Mesenteric fat pad (tissue), 1 donor: ENCODE data around the gene GSDME. TPM values are rescaled to one million over a fixed set of nuclear protein-coding genes. Genes with fewer than 3 reads are reported as not detected.
"Not testable (repeated sequence)": the region's sequence is repeated elsewhere in the genome, so short reads cannot be mapped to it uniquely, and the experiment has no call there.

Experiments
- DNase-seq: peaks from one replicate; pipeline ENCODE4 v3.0.0-alpha.2; 2020; ENCODE audit warnings: low spot score
- total RNA-seq: library from RNA; stranded (reverse); fragmentation: NEBNext Ultra II Directional; extraction: Animal tissue kit (Norgen Biotek cat#: 25700); gene quantifications from one replicate; pipeline ENCODE4 v1.2.1, GENCODE V29; 2021
- donor health status: DM: yes; HTN: yes; CAD: no.

GSDME gene
- total RNA-seq, 1 donor from 2014 or later, result 12.9 TPM

DNA sequence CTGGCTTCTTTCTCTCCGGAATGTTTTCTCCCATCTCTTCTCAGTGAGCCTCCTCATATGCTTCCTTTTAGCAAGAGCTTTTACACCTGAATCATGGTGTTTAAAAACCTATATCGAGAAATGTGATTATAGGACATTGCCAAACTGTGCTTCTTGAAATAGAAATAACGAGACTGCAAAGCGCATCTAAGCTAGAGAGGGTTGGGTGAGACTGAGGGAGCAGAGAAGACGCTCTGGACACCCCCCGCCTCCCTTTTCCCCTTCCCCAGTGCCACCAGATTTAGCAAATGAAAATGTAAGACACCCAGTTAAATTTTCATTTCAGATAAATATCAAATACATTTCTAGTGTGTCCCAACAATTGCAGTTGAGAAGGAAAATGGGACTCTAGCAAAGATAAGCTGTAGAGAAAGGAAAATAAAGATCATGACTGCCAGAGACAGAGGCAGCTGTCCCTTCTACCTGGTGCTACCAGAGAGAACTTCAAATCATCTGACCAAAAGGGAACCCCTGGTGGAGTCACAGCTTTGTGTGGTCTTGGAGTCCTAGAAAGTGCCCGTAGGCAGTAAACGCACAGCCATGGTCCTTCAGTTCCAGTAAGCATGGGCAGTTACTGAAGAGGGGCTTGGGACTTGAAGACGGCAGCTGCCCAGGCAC is 14.6 kb downstream of the GSDME start:
- DNase-seq, result no peak

- no peak for DNase-seq
Measured at GRCh38 chr7:24741679-24742505, 15.4 kb downstream of the GSDME start.

GRCh38 chr7:24740871-24741270 is 16.4 kb downstream of the GSDME start:
- DNase-seq, result no peak

DNA sequence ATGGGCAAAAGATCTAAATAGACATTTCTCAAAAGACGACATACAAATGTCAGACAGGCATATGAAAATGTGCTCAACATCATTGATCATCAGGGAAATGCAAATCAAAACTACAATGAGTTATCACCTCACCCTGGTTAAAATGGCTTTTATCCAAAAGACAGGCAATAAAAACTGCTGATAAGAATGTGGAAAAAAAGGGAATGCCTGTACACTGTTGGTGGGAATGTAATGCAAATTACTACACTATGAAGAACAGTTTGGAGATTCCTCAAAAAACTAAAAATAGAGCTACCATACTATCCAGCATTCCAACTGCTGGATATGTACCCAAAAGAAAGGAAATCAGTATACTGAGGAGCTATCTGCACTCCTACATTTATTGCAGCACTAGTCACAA is 18.0 kb downstream of the GSDME start:
- no peak for DNase-seq

DNA sequence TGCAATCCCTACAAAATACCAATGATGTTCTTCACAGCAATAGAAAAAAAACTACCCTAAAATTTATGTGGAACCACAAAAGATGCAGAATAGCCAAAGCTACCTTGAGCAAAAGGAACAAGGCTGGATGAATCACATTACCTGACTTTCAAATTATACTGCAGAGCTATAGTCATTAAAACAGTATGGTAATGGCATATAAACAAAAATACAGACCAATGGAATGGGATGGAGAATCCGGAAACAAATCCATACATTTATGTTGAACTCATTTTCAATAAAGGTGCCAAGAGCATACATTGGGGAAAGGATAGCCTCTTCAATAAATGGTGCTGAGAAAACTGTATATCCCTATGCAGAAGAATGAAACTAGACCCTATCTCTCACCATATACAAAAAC is 18.7 kb downstream of the GSDME start:
- no peak for DNase-seq

DNA sequence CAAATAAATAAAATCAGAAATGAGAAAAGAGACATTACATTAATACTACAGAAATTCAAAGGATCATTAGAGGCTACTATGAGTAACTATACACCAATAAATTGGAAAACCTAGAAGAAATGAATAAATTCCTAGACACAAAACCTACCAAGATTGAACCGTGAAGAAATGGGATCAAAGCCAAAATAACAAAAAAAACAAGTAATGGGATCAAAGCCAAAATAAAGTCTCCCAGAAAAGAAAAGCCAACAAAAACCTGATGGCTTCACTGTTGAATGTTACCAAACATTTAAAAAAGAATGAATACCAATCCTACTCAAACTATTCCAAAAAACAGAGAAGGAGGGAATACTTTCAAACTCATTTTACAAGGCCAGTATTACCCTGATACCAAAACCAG is 20.0 kb downstream of the GSDME start:
- DNase-seq, result no peak

- not testable (repeated sequence) for DNase-seq
Measured at GRCh38 chr7:24735594-24735993, 21.7 kb downstream of the GSDME start.

GRCh38 chr7:24734306-24734705 is 23.0 kb downstream of the GSDME start:
- no peak for DNase-seq

DNA sequence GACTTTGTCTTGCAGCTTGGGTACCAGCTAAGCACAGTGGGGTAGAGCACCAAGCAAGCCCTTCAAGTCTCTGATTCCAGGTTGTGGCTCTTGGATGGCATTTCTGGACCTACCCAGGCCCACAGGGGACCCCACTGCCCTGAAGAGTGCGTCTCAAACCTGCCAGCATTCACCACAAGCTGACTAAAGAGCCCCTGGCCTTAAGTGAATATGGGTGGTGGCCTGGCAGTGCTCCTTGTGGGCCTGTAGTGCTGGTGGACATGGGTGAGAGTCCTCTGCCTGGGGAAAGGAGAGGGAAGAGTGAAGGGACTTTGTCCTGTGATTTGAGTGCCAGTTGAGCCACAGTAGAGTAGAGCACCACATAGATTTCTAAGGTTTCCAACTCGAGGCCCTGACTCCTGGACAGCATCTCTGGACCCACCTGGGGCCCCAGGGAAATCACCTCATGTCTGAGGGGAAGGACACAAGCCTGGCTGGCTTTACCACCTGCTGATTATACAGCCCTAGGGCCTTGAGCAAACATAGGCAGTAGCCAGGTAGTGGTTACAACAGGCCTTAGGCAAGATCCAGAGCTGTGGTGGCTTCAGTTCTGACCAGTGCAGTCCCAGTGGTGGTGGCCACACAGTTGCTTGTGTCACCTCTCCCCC is 23.7 kb downstream of the GSDME start:
- no peak for DNase-seq

DNA sequence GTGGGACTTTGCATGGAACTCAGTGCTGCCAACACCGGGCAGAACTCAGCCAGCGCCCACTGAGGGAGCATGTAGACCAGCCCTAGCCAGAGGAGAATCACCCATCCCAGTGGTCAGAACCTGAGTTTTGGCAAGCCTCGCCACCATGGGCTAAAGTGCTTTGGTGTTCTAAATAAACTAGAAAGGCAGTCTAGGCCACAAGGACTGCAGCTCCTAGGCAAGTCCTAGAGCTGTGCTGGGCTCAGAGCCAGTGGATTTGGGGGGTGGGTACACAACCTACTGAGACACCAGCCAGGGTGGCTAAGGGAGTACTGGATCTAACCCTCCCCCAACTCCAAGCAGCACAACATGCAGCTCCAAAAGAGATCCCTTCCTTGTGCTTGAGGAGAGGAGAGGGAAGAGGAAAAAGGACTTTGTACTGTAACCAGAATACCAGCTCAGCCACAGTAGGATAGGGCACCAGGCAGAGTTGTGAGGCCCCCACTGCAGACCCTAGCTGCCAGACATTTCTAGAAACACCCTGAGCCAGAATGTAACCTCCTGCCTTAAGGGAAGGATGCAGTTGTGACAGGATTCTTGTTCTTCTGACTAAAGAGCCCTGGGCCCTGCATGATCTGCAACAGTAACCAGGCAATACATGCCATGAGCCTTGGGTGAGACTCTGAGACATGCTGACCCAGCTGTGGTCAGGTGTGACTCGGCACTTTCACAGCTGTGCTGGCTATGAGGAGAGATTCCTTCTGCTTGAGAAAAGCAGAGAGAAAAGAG is 24.4 kb downstream of the GSDME start:
- no peak for DNase-seq

GRCh38 chr7:24731313-24731712 is 26.0 kb downstream of the GSDME start:
- DNase-seq, result no peak

- DNase-seq, result no peak
Measured at GRCh38 chr7:24730018-24730369, 27.3 kb downstream of the GSDME start.

DNA sequence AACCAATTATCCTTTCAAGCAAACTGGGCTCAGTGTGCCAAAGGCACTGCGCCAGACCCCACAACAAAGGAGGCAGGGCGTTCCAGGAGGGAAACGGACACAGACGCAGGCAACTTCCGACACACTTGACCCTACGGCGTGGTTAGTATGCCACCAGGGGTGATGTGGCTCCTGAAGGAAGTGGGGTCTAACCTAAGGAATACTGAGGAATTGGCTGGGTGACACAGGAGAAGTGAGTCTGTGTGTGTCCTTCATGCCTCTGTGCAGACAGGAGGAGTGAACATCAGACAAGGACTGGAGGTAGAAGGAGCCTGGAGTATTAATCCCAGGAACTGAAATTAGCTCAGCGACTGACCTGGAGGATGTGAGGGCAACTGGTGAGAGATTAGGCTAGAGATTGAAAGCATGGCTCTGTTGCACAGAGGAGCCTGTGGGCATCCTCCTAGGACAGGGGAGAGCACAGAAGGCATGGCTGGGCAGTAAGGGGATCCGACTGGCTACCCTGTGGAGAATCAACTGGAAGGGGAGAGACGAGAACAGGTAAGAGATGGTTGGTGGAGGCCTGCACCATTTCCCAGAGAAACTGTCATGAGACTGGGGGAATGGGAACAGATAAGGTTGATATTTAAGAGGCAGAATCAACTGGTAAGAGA is 27.8 kb downstream of the GSDME start:
- DNase-seq, result no peak

DNA sequence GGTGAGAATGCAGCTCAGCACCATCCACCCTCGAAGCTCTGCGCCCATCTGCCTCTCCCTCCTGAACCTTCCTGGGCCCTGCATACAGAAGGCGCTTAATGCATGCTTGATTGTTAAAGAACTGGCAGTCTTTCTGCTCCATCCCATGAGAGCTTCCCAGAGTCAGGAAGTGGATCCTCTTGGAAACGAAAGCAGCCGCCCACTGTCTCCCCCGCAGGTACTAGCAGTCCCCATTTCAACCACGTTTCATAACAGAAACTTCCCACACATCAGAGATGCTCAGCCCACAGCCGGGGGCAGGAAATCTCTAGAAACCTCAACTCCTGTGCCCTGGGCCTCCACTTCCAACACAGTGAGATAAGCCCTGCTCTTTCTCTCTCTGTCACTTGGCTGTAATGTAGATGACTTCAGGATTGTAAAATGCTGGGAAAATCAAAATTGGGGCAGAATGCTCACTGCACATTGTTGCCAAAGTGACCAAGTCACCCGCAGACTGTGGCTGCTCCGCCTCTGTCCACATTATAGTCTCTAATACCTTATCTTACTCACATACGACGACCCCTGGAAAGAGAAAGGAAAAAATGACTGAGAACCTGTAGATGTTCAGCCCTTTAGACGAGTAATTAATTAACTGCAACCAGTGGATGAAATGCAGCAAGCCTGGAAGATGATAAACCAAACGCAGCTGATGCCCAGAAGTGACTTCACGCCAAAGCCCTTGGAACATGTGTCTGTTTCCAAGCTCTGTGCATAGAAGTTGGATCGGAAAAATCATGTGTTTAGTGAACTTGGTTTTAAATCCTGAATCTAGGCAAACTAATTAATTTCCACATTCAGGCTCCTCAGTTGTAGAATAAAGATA is 28.5 kb downstream of the GSDME start:
- no peak for DNase-seq

GRCh38 chr7:24728121-24728500 is 29.2 kb downstream of the GSDME start:
- no peak for DNase-seq

- peak; percentile 55 for DNase-seq
Measured at GRCh38 chr7:24727154-24728120, 29.8 kb downstream of the GSDME start.

GRCh38 chr7:24725554-24726241 is 31.6 kb downstream of the GSDME start:
- no peak for DNase-seq

DNA sequence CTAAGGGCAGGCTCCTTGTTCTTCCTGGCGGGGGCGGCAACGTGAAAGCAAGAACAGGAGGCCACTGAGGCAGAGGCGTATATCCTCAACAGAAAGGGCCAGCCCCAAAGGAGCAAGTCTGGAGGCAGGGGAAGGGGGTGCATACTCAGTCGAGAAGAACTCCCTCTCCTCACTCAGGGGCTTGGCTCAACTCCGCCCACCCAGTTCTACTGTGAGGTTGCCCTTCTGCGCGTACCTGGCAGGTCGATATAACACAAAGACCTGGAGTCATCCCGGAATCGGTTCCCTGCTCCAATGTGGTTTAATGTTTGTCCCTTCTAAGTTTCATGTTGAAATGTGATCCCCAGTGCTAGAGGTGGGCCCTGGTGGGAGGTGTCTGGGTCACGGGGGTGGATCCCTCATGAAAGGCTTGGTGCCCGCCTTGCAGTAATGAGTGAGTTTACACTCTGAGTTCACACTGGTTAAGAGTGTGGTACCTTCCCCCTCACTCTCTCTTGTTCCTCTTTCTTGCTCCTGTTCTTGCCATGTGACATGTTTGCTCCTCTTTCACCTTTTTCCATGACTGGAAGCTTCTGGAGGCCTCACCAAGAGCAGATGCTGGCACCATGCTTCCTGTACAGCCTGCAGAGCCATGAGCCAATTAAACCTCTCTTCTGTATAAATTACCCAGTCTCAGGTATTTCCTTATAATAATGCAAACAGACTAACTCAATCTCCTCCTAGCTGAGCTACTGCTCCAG is 32.6 kb downstream of the GSDME start:
- DNase-seq, result no peak
